Activated CD4-positive, alpha-beta T cell treated with anti-CD3 and anti-CD28 coated beads, Interleukin-2, amount 50 U/mL, for 4 hours (primary cell): Measurements from ENCODE around the gene MLXIPL.
"Not testable (repeated sequence)": the region's sequence is repeated elsewhere in the genome, so short reads cannot be mapped to it uniquely, and the experiment has no call there.

Experiments
- DNase-seq, 2 experiments: peaks; one replicate each; pipeline ENCODE4 v3.0.0-alpha.2; 2020

MLXIPL gene

GRCh38 chr7:73573791-73574190, 50.5 kb downstream of the MLXIPL start:
- no peak for DNase-seq

GRCh38 chr7:73573276-73573675, 51.0 kb downstream of the MLXIPL start:
- DNase-seq, result no peak

GRCh38 chr7:73572767-73573186, 51.5 kb downstream of the MLXIPL start:
- no peak for DNase-seq

GRCh38 chr7:73570977-73571376, 53.3 kb downstream of the MLXIPL start:
- DNase-seq, result no peak

- no peak for DNase-seq
Observed at GRCh38 chr7:73570521-73570920, 53.8 kb downstream of the MLXIPL start.

- DNase-seq, result no peak
Observed at GRCh38 chr7:73569042-73569608, 55.2 kb downstream of the MLXIPL start.

- no peak for DNase-seq
Observed at GRCh38 chr7:73567846-73568685, 56.3 kb downstream of the MLXIPL start.

- DNase-seq, result no peak
Observed at GRCh38 chr7:73567140-73567539, 57.2 kb downstream of the MLXIPL start.

- DNase-seq, result not testable (repeated sequence)
Observed at GRCh38 chr7:73566431-73566830, 57.9 kb downstream of the MLXIPL start.

GRCh38 chr7:73565675-73566340, 58.5 kb downstream of the MLXIPL start:
- DNase-seq, result no peak

- no peak for DNase-seq
Observed at GRCh38 chr7:73560109-73560835, 64.0 kb downstream of the MLXIPL start.

GRCh38 chr7:73557397-73558257, 66.7 kb downstream of the MLXIPL start, which contains the start of gene BCL7B:
BCL7B (minus strand) TSS chr7:73557690; CDS start chr7:73557578, 112 bp downstream.
- DNase-seq, result peak; percentile 56 to 61

- peak; percentile 77 to 81 for DNase-seq
Observed at GRCh38 chr7:73557108-73557396, 67.3 kb downstream of the MLXIPL start.

- no peak for DNase-seq
Observed at GRCh38 chr7:73556208-73557107, 67.9 kb downstream of the MLXIPL start.

- no peak for DNase-seq
Observed at GRCh38 chr7:73555411-73555982, 68.8 kb downstream of the MLXIPL start.

GRCh38 chr7:73550093-73550492, 74.2 kb downstream of the MLXIPL start:
- not testable (repeated sequence) for DNase-seq

- DNase-seq, result no peak
Observed at GRCh38 chr7:73549176-73549575, 75.1 kb downstream of the MLXIPL start.

- DNase-seq, result no peak
Observed at GRCh38 chr7:73547841-73548240, 76.5 kb downstream of the MLXIPL start.

- no peak for DNase-seq
Observed at GRCh38 chr7:73544678-73545077, 79.6 kb downstream of the MLXIPL start.
